Epithelial cell of esophagus (primary cell): Measurements from ENCODE around the gene IFITM10.

ENCODE experiments used
- DNase-seq: peaks from one replicate; pipeline ENCODE4 v3.0.0; 2010; ENCODE audit warnings: low read depth
- H3K4me3 ChIP-seq: 2 replicates; pipeline ENCODE4 v1.5.1; 2011; ENCODE audit warnings: mild to moderate bottlenecking, low read length, control low read depth
- TF ChIP-seq, protein P1 (sequence below): IDR thresholded peaks from 2 replicates; pipeline ENCODE4 v1.5.1; 2011; ENCODE audit warnings: low read depth, mild to moderate bottlenecking, low read length, control low read depth, inconsistent platforms; ENCODE audit not compliant: insufficient read depth; ENCODE audit errors: missing control alignments

IFITM10 gene

DNA sequence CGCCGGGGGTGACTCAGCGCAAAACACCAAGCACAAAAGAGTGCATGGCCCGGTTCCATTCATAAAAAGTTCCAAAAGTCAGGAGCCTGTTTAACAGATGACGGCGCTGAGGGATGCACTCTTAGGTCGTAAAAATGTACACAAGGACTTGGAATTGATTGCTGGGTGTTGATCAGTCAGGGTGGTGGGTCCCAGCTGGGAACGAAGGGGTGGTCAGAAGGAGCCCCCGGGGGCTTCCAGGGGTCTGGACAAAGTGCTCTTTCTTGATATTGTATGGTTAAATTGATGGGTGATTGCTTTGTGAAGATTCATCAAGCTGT lies 20.7 kb downstream of the IFITM10 start:
- TF ChIP-seq, protein P1, sequence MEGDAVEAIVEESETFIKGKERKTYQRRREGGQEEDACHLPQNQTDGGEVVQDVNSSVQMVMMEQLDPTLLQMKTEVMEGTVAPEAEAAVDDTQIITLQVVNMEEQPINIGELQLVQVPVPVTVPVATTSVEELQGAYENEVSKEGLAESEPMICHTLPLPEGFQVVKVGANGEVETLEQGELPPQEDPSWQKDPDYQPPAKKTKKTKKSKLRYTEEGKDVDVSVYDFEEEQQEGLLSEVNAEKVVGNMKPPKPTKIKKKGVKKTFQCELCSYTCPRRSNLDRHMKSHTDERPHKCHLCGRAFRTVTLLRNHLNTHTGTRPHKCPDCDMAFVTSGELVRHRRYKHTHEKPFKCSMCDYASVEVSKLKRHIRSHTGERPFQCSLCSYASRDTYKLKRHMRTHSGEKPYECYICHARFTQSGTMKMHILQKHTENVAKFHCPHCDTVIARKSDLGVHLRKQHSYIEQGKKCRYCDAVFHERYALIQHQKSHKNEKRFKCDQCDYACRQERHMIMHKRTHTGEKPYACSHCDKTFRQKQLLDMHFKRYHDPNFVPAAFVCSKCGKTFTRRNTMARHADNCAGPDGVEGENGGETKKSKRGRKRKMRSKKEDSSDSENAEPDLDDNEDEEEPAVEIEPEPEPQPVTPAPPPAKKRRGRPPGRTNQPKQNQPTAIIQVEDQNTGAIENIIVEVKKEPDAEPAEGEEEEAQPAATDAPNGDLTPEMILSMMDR = no peak
- no peak for DNase-seq
- no peak overlapping the region for H3K4me3 ChIP-seq

DNA sequence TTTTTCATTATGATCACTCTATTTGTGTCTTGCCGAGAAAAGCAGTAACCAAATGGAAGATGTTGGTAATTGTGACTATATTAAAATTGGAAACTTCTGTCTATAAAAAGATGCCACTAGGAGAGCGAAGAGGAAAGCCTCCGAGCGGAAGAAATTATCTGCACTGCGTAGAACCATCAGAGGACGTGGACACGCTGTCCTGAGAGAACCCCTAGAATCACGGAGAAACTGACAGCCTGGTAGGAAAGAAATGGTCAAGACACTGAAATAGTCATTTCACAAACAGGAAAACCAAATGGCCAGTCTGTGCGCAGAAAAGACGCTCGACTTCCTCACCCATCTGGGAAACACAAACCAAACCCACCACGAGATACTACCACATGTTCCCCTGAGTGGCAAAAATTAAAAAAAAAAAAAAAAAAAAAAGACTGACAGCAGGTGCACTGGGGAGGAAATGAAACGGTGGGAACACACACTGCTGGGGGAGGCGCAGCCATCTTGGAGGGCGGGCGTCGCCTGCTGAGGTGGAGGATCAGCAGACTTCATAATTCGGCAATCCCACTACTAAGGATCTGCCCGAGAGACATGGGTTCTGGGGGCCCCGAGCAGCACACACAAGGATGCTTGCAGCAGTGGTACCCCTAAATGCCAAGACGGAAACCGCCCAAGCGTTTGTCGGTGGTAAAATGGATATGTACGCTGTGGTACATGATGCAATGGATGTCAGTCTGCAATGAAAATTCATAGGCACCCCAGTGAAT lies 21.3 kb downstream of the IFITM10 start:
- no peak for DNase-seq
- TF ChIP-seq, protein P1 = no peak
- H3K4me3 ChIP-seq = no peak overlapping the region

DNA sequence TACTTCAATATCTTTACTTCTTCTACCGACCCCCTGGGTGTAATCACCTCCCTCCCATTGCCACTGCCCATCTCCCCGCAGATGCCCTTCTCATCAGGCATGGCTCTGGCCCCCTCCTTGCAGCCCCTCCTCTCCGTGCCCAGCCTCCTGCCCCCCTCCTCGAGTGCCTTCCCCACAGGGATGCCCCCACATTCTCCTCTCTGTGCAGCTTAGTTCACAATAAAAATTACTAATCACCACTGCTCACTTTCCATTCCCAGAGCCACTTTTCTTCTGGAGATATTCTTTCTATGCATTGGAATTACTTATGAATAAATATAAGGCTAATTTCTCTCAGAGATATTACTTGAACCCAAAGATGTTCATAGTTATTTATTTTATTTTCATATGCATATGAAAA lies 22.1 kb downstream of the IFITM10 start:
- H3K4me3 ChIP-seq = no peak overlapping the region
- no peak for DNase-seq
- TF ChIP-seq, protein P1 = no peak

DNA sequence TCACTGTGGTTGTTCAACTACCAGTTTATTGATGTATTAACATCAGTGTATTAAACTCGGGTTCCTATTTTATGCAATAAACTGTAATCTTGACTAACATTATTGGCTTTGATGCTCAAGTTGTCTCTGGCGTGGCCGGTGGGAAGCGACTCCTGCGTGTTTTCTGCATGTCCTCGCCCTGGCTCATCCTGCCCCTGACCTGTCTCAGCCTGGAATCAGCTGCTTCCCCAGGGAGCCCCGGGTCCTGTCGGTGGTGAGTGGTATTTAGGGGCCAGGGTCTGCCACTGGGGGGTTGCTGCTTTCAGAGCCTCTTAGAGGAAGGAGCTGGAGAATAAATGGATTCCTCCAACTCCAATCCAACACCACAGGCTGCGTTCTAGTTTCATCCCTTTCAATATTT lies 22.5 kb downstream of the IFITM10 start:
- no peak overlapping the region for H3K4me3 ChIP-seq
- TF ChIP-seq, protein P1 = no peak
- no peak for DNase-seq

DNA sequence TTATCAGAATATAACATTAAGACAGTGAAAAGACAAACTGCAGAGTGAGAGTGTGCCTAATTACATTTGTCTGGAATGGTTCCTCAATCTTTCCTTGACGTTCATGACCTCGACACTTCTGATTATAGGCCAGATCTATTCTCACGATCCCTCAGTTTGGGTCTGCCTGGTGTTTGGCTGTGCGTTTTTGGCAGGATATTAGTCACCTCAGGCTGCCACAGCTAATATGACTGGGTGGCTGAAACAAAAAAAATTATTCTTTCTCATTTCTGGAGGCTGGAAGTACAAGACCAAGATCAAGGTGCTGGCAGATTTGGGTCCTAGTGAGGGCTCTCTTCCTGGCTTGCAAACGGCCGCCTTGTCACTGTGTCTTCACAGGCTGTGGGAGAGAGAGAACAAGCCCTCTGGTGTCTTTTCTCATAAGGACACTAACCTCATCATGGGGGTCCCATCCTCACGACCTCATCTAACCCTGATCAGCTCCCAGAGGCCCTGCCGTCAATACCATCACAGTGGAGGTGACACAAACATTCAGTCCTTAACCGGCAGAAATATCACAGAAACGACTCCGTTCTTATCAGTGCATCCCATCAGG lies 23.2 kb downstream of the IFITM10 start:
- TF ChIP-seq, protein P1 = no peak
- no peak overlapping the region for H3K4me3 ChIP-seq
- DNase-seq = no peak

DNA sequence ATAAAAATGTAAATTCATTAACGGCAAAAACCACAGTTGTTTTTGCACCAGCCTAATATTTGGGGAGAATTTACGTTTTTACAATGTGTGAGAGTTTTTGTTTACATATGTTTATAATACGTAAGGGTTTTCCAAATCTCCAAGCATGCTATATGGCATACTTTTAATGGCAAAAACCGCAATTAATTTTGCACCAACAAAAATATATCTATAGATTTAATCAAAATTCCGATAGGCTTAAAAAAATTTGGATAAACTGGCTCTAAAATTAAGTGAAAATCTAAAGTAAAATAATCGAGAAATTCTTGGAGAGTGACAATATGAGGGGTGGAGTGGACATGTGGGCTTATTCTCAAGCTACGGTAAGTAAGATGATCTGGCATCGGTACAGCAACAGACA lies 30.6 kb downstream of the IFITM10 start:
- TF ChIP-seq, protein P1 = no peak
- no peak overlapping the region for H3K4me3 ChIP-seq
- no peak for DNase-seq

DNA sequence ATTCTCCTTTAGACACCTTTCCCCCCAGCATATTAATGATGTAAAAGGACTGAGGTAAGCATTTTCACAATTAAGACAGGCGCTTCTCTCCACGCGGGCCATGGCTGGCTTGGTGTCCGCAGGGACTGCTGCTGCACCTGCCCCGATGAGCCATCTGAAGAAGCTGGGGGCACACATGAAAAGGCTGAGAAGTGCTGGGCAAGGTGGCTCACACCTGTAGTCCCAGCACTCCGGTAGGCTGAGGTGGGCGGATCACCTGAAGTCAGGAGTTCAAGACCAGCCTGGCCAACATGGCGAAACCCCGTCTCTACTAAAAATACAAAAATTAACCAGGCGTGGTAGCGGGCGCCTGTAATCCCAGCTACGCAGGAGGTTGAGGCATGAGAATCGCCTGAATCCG lies 32.1 kb downstream of the IFITM10 start:
- H3K4me3 ChIP-seq = no peak overlapping the region
- no peak for DNase-seq
- TF ChIP-seq, protein P1 = no peak
